ENCODE measurements around the gene DKK1. TPM values are rescaled to one million over a fixed set of nuclear protein-coding genes. Genes with fewer than 3 reads are reported as not detected.

DKK1 gene, protein sequence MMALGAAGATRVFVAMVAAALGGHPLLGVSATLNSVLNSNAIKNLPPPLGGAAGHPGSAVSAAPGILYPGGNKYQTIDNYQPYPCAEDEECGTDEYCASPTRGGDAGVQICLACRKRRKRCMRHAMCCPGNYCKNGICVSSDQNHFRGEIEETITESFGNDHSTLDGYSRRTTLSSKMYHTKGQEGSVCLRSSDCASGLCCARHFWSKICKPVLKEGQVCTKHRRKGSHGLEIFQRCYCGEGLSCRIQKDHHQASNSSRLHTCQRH
- total RNA-seq (2021) (0.78 to 1.1 TPM (median 1.0 TPM) in 3 replicates), Bru-seq, nascent RNA (percentile 29 among the genes with signal in this experiment)
- long read RNA-seq, experiment 1, result 0 reads
- long read RNA-seq, experiment 2, result 0 reads
- long read RNA-seq, experiment 3, partial matches to known transcripts, result 0 of 1 reads
- long read RNA-seq, experiment 3, other reads (novel, unspliced or antisense), result 0 of 1 reads

DNA sequence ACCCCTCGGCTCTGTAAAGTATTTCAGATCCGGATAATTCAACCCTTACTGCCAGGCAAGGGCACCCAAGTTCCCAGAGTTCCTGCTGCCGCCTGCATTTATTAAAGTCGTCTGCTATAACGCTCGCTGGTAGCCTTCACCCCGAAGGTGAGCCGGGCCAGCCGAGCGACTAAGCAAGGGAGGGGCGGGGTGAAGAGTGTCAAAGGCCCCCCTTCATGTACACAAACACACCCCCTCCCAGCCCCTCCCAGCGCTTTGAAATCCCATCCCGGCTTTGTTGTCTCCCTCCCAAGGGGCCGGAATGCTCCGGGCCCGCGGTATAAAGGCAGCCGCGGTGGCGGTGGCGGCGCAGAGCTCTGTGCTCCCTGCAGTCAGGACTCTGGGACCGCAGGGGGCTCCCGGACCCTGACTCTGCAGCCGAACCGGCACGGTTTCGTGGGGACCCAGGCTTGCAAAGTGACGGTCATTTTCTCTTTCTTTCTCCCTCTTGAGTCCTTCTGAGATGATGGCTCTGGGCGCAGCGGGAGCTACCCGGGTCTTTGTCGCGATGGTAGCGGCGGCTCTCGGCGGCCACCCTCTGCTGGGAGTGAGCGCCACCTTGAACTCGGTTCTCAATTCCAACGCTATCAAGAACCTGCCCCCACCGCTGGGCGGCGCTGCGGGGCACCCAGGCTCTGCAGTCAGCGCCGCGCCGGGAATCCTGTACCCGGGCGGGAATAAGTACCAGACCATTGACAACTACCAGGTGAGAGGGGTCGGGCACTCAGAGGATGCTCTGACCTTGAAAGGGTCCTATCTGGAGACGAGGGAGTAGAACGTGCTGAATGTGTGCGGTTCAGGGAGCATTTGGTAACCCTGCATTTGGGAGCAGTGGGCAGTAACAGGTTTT is at the start of gene DKK1:
Gene DKK1, plus strand, starts transcription at position 349 of the 889 bp plus-strand sequence. Its CDS starts 154 bp downstream, at position 503.
- Mint-ChIP-seq H3K9me3 (no peaks in the 10 kb centered on the region), H3K27me3 (ENCODE audit: low read depth) (peaks cover 94% of the 10 kb centered on the region), H3K4me1 (peaks cover 15% of the 10 kb centered on the region), H3K36me3 (no peaks in the 10 kb centered on the region), H3K4me3 (peak within 1 kb of the TSS; percentile 85), H3K27ac (no peak within 1 kb of the TSS)
- peak; percentile 88 for DNase-seq (ENCODE audit: low spot score)
- ATAC-seq, result peak; percentile 85
- ChIA-PET CTCF (interaction anchor here (0.6 to 1.4 kb wide), 31 partner anchors 8 to 1231 kb away, joined by 3 to 20 read pairs (median 3); no protein-coding TSS in a partner anchor), POLR2A (interaction anchor here (0.8 kb wide), 1 partner anchor 352 kb away, joined by 3 read pairs; no protein-coding TSS in a partner anchor)
- 0 out of 2 replicates have a peak, but pooled peaks have one; percentile 42 for TF ChIP-seq FOXP1 (CRISPR knock-in tag; IDR thresholded peaks at IDR 0.05; ENCODE audit: borderline replicate concordance)
- TF ChIP-seq, protein P1, sequence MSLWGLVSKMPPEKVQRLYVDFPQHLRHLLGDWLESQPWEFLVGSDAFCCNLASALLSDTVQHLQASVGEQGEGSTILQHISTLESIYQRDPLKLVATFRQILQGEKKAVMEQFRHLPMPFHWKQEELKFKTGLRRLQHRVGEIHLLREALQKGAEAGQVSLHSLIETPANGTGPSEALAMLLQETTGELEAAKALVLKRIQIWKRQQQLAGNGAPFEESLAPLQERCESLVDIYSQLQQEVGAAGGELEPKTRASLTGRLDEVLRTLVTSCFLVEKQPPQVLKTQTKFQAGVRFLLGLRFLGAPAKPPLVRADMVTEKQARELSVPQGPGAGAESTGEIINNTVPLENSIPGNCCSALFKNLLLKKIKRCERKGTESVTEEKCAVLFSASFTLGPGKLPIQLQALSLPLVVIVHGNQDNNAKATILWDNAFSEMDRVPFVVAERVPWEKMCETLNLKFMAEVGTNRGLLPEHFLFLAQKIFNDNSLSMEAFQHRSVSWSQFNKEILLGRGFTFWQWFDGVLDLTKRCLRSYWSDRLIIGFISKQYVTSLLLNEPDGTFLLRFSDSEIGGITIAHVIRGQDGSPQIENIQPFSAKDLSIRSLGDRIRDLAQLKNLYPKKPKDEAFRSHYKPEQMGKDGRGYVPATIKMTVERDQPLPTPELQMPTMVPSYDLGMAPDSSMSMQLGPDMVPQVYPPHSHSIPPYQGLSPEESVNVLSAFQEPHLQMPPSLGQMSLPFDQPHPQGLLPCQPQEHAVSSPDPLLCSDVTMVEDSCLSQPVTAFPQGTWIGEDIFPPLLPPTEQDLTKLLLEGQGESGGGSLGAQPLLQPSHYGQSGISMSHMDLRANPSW (CRISPR knock-in tag; conservative IDR thresholded peaks at IDR 0.05; ENCODE audit: low read depth), result no peak
- TF ChIP-seq EMX1 (CRISPR knock-in tag; IDR thresholded peaks at IDR 0.05), result no peak
- TF ChIP-seq SP1 (CRISPR knock-in tag; conservative IDR thresholded peaks at IDR 0.05), result peak; percentile 71
- TF ChIP-seq, protein P2, sequence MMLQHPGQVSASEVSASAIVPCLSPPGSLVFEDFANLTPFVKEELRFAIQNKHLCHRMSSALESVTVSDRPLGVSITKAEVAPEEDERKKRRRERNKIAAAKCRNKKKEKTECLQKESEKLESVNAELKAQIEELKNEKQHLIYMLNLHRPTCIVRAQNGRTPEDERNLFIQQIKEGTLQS (CRISPR knock-in tag; conservative IDR thresholded peaks at IDR 0.05), result no peak
- TF ChIP-seq, protein P3, sequence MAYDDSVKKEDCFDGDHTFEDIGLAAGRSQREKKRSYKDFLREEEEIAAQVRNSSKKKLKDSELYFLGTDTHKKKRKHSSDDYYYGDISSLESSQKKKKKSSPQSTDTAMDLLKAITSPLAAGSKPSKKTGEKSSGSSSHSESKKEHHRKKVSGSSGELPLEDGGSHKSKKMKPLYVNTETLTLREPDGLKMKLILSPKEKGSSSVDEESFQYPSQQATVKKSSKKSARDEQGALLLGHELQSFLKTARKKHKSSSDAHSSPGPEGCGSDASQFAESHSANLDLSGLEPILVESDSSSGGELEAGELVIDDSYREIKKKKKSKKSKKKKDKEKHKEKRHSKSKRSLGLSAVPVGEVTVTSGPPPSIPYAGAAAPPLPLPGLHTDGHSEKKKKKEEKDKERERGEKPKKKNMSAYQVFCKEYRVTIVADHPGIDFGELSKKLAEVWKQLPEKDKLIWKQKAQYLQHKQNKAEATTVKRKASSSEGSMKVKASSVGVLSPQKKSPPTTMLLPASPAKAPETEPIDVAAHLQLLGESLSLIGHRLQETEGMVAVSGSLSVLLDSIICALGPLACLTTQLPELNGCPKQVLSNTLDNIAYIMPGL (CRISPR knock-in tag; IDR thresholded peaks at IDR 0.05), result peak; percentile 32; the same call in 1 of the 2 replicates
- 0 out of 2 replicates have a peak, but pooled peaks have one; percentile 28 for TF ChIP-seq FOXK1 (CRISPR knock-in tag; IDR thresholded peaks at IDR 0.05)
- TF ChIP-seq, protein P4, sequence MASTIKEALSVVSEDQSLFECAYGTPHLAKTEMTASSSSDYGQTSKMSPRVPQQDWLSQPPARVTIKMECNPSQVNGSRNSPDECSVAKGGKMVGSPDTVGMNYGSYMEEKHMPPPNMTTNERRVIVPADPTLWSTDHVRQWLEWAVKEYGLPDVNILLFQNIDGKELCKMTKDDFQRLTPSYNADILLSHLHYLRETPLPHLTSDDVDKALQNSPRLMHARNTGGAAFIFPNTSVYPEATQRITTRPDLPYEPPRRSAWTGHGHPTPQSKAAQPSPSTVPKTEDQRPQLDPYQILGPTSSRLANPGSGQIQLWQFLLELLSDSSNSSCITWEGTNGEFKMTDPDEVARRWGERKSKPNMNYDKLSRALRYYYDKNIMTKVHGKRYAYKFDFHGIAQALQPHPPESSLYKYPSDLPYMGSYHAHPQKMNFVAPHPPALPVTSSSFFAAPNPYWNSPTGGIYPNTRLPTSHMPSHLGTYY (CRISPR knock-in tag; IDR thresholded peaks at IDR 0.05), result 0 out of 2 replicates have a peak, but pooled peaks have one; percentile 47
- 0 out of 2 replicates have a peak, but pooled peaks have one; percentile 37 for TF ChIP-seq CREM (CRISPR knock-in tag; IDR thresholded peaks at IDR 0.05)
- peak; percentile 87 for TF ChIP-seq CTCF (IDR thresholded peaks at IDR 0.05)
- TF ChIP-seq, protein P5, sequence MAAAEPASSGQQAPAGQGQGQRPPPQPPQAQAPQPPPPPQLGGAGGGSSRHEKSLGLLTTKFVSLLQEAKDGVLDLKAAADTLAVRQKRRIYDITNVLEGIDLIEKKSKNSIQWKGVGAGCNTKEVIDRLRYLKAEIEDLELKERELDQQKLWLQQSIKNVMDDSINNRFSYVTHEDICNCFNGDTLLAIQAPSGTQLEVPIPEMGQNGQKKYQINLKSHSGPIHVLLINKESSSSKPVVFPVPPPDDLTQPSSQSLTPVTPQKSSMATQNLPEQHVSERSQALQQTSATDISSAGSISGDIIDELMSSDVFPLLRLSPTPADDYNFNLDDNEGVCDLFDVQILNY (CRISPR knock-in tag; IDR thresholded peaks at IDR 0.05), result 0 out of 2 replicates have a peak, but pooled peaks have one; percentile 31
- no peak; the same call in 1 of the 2 replicates for TF ChIP-seq SOX15 (CRISPR knock-in tag; IDR thresholded peaks at IDR 0.05)

Data from WTC11 (cell line).